Endothelial cell (in vitro differentiated cells): ENCODE data around the gene CCT8L2. TPM values are rescaled to one million over a fixed set of nuclear protein-coding genes. Genes with fewer than 3 reads are reported as not detected.
"Not testable (repeated sequence)": the region's sequence is repeated elsewhere in the genome, so short reads cannot be mapped to it uniquely, and the experiment has no call there.

Source experiments
- DNase-seq: peaks from one replicate; pipeline ENCODE4 v3.0.0; 2021; ENCODE audit warnings: low spot score
- H3K27ac Mint-ChIP-seq: one replicate; pipeline ENCODE4 v1.8.0; 2021; ENCODE audit warnings: mixed read lengths, inconsistent platforms; ENCODE audit not compliant: unreplicated experiment
- H3K27me3 Mint-ChIP-seq: one replicate; pipeline ENCODE4 v1.8.0; 2021; ENCODE audit warnings: mild to moderate bottlenecking, moderate library complexity, mixed read lengths, inconsistent platforms; ENCODE audit not compliant: unreplicated experiment
- H3K36me3 Mint-ChIP-seq: one replicate; pipeline ENCODE4 v1.8.0; 2021; ENCODE audit warnings: mild to moderate bottlenecking, low read depth, mixed read lengths, inconsistent platforms; ENCODE audit not compliant: unreplicated experiment
- H3K4me1 Mint-ChIP-seq: one replicate; pipeline ENCODE4 v1.8.0; 2021; ENCODE audit warnings: mild to moderate bottlenecking, mixed read lengths, inconsistent platforms; ENCODE audit not compliant: unreplicated experiment
- H3K4me3 Mint-ChIP-seq: one replicate; pipeline ENCODE4 v1.8.0; 2021; ENCODE audit warnings: mild to moderate bottlenecking, mixed read lengths, inconsistent platforms; ENCODE audit not compliant: unreplicated experiment
- H3K9me3 Mint-ChIP-seq: one replicate; pipeline ENCODE4 v1.8.0; 2021; ENCODE audit warnings: mixed read lengths, inconsistent platforms; ENCODE audit not compliant: unreplicated experiment
- total RNA-seq: library from RNA; stranded (reverse); fragmentation: NEBNext Ultra II Directional; extraction: Animal tissue kit (Norgen Biotek cat#: 25700); gene quantifications from one replicate; pipeline ENCODE4 v1.2.1, GENCODE V29; 2021; ENCODE audit not compliant: unreplicated experiment
- TF ChIP-seq, protein P1 (sequence below): fragments of 200-600 bp; sonication (generic); IDR thresholded peaks from one replicate; pipeline ENCODE4 v1.5.0; 2021; ENCODE audit warnings: antibody characterized with exemption; ENCODE audit not compliant: unreplicated experiment

CCT8L2 gene
- total RNA-seq, 1 donor from 2014 or later: not detected

DNA sequence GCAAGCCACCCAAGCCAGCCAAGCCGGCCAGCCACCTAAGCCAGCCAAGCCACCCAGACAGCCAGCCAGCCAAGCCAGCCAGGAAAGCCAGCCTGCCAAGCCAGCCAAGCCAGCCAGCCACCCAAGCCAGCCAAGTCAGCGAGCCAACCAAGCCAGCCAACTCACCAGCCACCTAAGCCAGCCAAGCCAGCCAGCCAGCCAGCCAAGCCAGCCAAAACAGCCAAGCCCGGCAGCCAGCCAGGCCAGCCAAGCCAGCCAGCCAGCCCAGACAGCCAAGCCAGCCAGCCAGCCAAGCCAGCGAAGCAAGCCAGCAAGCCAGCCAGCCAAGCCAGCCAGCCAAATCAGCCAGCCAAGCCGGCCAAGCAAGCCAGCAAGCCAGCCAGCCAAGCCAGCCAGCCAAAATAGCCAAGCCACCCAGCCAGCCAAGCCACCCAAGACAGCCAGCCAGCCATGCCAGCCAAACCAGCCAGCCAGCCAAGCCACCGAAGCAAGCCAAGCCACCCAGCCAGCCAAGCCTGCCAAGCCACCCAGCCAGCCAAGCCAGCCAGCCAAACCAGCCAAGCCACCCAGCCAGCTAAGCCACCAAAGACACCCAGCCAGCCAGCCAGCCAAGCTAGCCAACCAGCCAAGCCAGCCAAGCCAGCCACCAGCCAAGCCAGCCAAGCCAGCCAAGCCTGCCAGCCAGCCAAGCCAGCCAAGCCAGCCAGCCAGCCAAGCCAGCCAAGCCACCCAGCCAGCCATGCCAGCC, 27.6 kb downstream of the CCT8L2 start:
- H3K4me3 Mint-ChIP-seq, H3K27me3 Mint-ChIP-seq: not testable (repeated sequence)

DNA sequence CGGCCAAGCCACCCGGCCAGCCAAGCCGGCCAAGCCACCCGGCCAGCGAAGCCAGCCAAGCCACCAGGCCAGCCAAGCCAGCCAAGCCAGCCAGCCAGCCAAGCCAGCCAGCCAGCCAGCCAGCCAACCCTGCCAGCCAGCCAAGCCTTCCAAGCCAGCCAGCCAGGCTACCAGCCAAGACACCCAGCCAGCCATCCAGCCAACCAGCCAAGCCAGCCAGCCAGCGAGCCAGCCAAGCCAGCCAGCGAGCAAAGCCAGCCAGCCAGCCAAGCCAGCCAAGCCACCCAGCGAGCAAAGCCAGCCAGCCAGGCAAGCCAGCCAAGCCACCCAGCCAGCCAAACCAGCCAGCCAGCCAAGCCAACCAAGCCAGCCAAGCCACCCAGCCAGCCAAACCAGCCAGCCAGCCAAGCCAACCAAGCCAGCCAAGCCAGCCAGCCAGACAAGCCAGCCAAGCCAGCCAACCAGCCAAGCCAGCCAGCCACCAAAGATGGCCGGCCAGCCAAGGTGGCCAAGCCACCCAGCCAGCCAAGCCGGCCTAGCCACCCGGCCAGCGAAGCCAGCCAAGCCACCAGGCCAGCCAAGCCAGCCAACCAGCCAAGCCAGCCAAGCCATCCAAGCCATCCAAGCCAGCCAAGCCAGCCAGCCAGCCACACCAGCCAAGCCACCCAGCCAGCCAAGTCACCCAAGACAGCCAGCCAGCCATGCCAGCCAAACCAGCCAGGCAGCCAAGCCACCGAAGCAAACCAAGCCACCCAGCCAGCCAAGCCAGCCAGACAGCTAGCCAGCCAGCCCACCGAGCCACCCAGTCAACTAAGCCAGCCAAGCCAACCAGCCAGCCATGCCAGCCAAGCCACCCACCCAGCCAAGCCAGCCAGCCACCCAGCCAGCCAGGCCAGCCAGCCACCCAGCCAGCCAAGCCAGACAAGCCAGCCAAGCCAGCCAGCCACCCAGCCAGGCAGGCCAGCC, 28.8 kb downstream of the CCT8L2 start:
- peaks cover 4% of the 10 kb centered on the region for H3K9me3 Mint-ChIP-seq
- H3K4me1 Mint-ChIP-seq: no peaks in the 10 kb centered on the region
- H3K4me3 Mint-ChIP-seq: no peak overlapping the region
- TF ChIP-seq, protein P1, sequence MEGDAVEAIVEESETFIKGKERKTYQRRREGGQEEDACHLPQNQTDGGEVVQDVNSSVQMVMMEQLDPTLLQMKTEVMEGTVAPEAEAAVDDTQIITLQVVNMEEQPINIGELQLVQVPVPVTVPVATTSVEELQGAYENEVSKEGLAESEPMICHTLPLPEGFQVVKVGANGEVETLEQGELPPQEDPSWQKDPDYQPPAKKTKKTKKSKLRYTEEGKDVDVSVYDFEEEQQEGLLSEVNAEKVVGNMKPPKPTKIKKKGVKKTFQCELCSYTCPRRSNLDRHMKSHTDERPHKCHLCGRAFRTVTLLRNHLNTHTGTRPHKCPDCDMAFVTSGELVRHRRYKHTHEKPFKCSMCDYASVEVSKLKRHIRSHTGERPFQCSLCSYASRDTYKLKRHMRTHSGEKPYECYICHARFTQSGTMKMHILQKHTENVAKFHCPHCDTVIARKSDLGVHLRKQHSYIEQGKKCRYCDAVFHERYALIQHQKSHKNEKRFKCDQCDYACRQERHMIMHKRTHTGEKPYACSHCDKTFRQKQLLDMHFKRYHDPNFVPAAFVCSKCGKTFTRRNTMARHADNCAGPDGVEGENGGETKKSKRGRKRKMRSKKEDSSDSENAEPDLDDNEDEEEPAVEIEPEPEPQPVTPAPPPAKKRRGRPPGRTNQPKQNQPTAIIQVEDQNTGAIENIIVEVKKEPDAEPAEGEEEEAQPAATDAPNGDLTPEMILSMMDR: no peak
- H3K27me3 Mint-ChIP-seq: peaks cover 4% of the 10 kb centered on the region
- no peaks in the 10 kb centered on the region for H3K36me3 Mint-ChIP-seq
- DNase-seq: no peak
- no peak overlapping the region for H3K27ac Mint-ChIP-seq

More for the DNA sequence above, 27.6 kb downstream of the CCT8L2 start:
- not testable (repeated sequence) for H3K9me3 Mint-ChIP-seq, H3K4me1 Mint-ChIP-seq, H3K36me3 Mint-ChIP-seq, DNase-seq, H3K27ac Mint-ChIP-seq

DNA sequence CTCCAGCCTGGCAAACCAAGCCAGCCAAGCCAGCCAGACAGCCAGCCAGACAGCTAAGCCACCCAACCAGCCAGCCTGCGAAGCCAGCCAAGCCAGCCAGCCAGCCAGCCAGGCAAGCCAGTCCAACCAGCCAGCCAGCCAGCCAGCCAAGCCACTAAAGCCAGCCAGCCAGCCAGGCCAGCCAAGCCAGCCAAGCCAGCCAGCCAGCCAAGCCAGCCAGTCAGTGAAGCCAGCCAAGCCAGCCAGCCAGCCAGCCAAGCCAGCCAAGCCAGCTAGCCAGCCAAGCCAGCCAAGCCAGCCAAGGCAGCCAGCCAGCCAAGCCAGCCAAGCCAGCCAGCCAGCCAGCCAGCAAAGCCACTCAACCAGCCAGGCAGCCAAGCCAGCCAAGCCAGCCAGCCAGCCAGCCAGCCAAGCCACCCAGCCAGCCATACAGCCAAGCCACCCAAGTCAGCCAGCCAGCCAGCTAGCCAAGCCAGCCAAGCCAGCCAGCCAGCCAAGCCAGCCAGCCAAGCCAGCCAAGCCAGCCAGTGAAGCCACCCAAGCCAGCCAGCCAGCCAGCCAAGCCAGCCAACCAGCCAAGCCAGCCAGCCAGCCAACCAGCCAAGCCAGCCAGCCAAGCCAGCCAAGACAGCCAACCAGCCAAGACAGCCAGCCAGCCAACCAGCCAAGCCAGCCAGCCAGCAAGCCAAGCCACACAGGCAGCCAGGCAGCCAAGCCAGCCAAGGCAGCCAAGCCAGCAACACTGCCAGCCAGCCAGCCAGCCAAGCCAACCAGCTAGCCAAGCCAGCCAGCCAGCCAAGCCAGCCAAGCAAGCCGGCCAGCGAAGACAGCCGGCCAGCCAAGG, 29.7 kb downstream of the CCT8L2 start:
- Mint-ChIP-seq H3K4me3 (no peak overlapping the region), H3K36me3 (peaks cover 1% of the 10 kb centered on the region), H3K27me3 (peaks cover 5% of the 10 kb centered on the region), H3K9me3 (peaks cover 6% of the 10 kb centered on the region), H3K27ac (no peak overlapping the region), H3K4me1 (no peaks in the 10 kb centered on the region)
- DNase-seq: no peak
- TF ChIP-seq, protein P1: no peak

DNA sequence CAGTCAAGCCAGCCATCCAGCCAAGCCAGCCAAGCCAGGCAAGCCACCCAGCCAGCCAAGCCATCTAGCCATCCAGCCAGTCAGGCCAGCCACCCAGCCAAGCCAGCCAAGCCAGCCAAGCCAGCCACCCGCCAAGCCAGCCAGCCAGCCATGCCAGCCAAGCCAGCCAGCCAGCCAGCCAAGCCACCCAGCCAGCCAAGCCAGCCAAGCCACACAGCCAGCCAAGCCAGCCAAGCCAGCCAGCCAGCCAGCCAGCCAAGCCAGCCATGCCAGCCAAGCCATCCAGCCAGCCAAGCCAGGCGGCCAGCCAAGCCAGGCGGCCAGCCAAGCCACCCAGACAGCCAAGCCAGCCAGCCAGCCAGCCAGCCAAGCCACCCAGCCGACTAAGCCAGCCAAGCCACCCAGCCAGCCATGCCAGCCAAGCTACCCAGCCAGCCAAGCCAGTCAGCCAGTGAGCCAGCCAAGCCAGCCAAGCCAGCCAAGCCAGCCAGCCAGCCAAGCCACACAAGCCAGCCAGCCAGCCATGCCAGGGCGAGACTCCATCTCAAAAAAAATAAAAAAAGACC, 31.4 kb downstream of the CCT8L2 start:
- not testable (repeated sequence) for H3K27ac Mint-ChIP-seq, DNase-seq, H3K36me3 Mint-ChIP-seq, H3K27me3 Mint-ChIP-seq, H3K4me3 Mint-ChIP-seq, H3K4me1 Mint-ChIP-seq
- peaks cover 14% of the 10 kb centered on the region for H3K9me3 Mint-ChIP-seq

DNA sequence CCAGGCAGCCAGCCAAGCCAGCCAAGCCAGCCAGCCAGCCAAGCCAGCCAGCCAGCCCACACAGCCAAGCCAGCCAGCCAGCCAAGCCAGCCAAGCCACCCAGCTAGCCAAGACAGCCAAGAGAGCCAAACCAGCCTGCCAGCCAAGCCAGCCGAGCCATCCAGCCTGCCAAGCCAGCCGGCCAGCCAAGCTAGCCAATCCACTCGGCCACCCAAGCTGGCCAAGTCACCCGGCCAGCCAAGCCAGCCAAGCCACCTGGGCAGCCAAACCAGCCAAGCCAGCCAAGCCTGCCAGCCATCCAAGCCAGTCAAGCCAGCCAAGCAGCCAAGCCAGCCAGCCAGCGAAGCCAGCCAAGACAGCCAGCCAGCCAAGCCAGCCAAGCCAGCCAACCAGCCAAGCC, 32.0 kb downstream of the CCT8L2 start:
- not testable (repeated sequence) for H3K4me3 Mint-ChIP-seq, H3K4me1 Mint-ChIP-seq, H3K36me3 Mint-ChIP-seq, H3K27me3 Mint-ChIP-seq, H3K27ac Mint-ChIP-seq, DNase-seq
- peaks cover 14% of the 10 kb centered on the region for H3K9me3 Mint-ChIP-seq

DNA sequence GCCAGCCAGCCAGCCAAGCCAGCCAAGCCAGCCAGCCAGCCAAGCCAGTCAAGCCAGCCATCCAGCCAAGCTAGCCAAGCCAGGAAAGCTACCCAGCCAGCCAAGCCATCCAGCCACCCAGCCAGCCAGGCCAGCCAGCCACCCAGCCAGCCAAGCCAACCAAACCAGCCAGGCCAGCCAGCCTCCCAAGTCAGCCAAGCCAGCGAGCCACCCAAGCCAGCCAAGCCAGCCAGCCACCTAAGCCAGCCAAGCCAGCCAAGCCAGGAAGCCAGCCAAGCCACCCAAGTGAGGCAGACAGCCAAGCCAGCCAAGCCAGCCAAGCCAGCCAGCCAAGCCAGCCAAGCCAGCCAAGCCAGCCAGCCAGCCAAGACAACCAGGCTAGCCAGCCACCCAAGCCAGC, 32.6 kb downstream of the CCT8L2 start:
- Mint-ChIP-seq H3K9me3 (peaks cover 14% of the 10 kb centered on the region), H3K27me3 (peaks cover 12% of the 10 kb centered on the region)
- H3K4me3 Mint-ChIP-seq, H3K36me3 Mint-ChIP-seq, DNase-seq, H3K27ac Mint-ChIP-seq, H3K4me1 Mint-ChIP-seq: not testable (repeated sequence)
